Measurements from ENCODE around the gene SDC3. TPM values are rescaled to one million over a fixed set of nuclear protein-coding genes. Genes with fewer than 3 reads are reported as not detected.

Gene SDC3
- total RNA-seq, 1 donor from 2014 or later, result 113 TPM

Other genes with a start within 250 kb of the SDC3 start
- 0.32 and 0.34 TPM in 2 replicates for gene MATN1, start 185.2 kb downstream of the SDC3 start, total RNA-seq
- gene LAPTM5, start 151.0 kb downstream of the SDC3 start, total RNA-seq, result 0.77 and 0.89 TPM in 2 replicates
- gene PUM1, start 157.0 kb upstream of the SDC3 start, total RNA-seq, result 131 and 143 TPM in 2 replicates

All from astrocyte (in vitro differentiated cells and primary cell).